Choroid plexus epithelial cell (primary cell): ENCODE results near the gene SPINDOC.
A peak's percentile ranks its signal among the peaks of the same experiment; 100 is the strongest.
"Not testable (repeated sequence)": the region's sequence is repeated elsewhere in the genome, so short reads cannot be mapped to it uniquely, and the experiment has no call there.

Experiments
- DNase-seq: peaks from one replicate; pipeline ENCODE4 v3.0.0-alpha.2; 2010; ENCODE audit warnings: low read depth
- H3K4me3 ChIP-seq: 2 replicates; pipeline ENCODE4 v1.5.1; 2011; ENCODE audit warnings: low read depth, mild to moderate bottlenecking, control low read depth, low read length, moderate library complexity
- TF ChIP-seq, protein P1 (sequence below): conservative IDR thresholded peaks from 2 replicates; pipeline ENCODE4 v1.5.1; 2011; ENCODE audit warnings: low read depth, mild to moderate bottlenecking, control low read depth, inconsistent platforms, low read length, moderate library complexity

The SPINDOC gene

DNA sequence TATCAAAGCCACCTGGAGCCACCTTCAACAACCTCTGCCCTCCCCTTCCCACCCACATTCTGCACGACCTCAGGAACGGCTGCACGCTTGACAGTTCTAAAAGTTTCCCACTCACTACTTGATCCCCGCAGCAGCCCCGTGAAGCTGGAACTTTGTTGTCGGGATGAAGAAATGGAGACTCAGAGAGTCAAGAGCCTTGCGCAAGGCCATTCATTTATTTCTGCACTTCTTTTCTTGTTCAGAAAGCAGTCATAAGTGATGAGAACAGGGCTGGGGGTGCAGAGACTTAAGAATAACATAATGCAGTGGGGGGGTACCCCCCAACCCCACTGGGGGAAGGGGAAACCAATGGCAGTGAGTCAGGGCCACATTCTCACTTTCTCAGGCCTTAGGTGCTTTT is 42.5 kb upstream of the SPINDOC start:
- DNase-seq, result no peak
- TF ChIP-seq, protein P1, sequence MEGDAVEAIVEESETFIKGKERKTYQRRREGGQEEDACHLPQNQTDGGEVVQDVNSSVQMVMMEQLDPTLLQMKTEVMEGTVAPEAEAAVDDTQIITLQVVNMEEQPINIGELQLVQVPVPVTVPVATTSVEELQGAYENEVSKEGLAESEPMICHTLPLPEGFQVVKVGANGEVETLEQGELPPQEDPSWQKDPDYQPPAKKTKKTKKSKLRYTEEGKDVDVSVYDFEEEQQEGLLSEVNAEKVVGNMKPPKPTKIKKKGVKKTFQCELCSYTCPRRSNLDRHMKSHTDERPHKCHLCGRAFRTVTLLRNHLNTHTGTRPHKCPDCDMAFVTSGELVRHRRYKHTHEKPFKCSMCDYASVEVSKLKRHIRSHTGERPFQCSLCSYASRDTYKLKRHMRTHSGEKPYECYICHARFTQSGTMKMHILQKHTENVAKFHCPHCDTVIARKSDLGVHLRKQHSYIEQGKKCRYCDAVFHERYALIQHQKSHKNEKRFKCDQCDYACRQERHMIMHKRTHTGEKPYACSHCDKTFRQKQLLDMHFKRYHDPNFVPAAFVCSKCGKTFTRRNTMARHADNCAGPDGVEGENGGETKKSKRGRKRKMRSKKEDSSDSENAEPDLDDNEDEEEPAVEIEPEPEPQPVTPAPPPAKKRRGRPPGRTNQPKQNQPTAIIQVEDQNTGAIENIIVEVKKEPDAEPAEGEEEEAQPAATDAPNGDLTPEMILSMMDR, result no peak
- no peak overlapping the region for H3K4me3 ChIP-seq

DNA sequence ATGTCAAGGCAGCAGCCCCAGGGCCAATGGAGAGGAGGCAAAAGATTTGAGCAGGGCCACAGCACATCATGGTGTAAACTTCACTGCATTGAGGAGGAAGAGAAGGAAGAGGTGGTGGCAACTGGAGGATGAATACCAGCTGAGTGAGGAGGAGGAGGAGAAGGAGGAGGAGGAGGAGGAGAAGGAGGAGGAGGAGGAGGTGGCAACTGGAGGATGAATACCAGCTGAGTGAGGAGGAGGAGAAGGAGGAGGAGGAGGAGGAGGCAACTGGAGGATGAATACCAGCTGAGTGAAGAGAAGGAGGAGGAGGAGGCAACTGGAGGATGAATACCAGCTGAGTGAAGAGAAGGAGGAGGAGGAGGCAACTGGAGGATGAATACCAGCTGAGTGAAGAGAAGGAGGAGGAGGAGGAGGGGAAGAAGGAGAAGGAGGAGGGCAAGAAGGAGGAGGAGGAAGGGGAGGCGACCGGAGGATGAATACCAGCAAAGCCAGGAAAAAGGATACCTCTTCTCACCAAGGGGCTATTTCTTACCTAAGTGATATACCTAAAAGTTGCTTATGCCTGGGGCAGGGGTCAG is 41.4 kb upstream of the SPINDOC start:
- H3K4me3 ChIP-seq, DNase-seq: not testable (repeated sequence)

DNA sequence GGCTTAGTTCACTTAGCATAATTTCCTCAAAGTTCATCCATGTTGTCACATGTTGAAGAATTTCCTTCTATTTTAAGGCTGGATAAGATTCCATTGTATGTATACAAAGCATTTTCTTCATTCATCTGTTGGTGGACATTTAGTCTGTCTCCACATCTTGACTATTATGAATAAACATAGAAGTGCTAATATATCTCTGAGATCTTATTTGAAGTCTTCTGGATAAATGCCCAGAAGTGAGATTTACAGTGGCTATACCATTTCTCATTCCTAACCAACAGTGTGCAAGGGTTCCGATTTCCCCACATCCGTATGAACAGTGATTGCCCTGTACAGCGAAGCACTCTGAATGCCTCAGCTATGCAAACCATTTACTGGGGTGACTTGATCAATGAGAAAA is 38.1 kb upstream of the SPINDOC start:
- TF ChIP-seq, protein P1, result no peak
- DNase-seq, result no peak
- no peak overlapping the region for H3K4me3 ChIP-seq

DNA sequence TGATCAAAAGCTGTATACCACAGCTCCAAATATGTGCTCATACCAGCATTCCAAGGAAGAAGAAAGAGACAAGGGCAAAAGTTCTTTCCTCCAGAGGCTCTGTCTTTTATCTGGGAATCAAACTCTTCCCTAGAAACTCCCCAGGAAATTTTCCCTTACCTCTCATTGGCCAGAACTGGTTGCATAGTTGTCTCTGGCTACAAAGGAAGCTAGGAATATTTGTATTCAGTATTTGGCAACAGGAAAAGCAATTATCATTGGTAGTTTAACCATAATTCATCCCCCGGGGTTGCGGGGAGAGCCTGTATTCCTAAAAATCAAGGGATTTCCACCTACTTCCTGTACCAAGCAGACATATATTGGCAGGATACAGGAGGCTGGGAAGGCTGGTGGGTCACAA is 34.2 kb upstream of the SPINDOC start:
- peak; percentile 13 for DNase-seq
- no peak overlapping the region for H3K4me3 ChIP-seq
- TF ChIP-seq, protein P1, result no peak

DNA sequence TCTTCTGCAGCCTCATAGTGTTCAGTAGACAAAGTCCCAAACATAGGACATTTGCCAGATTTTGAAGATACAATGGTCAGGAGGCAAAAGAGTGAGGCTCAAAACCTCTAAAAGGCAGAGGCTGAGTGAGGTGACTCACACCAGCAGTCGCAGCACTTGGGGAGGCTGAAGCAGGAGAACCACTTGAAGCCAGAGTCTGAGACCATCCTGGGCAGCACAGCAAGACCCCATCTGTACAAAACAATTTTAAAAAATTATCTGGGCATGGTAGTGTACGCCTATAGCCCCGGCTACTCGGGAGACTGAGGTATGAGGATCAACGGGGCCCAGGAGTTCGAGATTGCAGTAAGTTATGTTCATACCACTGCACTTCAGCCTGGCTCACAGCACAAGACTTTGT is 30.5 kb upstream of the SPINDOC start:
- H3K4me3 ChIP-seq, result no peak overlapping the region
- DNase-seq, result no peak
- TF ChIP-seq, protein P1, result no peak

DNA sequence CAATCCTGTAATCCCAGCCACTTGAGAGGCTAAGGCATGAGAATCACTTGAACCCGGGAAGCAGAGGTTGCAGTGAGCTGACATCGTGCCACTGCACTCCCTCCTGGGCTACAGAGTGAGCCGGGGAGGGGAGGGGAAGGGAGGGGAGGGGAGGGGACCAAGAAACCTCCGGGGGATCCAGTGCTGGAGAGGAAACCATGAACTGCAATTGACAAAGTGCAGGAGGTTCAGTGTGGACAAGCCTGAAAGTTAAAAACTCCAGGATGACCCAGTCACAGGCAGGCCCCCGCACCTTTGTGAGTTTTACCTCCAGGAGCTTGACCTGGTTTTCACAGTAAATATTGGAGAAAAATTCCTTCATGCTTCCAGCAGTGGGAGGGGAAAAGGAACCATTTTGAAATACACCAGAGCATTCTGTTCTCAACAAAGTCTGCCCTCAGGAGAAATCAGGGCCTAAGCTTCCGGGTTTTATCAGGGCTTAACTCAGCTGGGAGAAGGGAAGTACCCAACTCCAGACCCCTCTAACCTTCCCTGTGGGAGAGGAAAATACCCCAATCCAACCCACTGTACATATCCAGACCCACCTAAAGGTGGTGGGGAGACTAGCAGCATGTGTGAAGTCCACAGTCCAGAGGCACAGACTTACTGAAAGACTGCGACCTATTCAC is 29.2 kb upstream of the SPINDOC start:
- TF ChIP-seq, protein P1, result no peak
- no peak for DNase-seq
- H3K4me3 ChIP-seq, result no peak overlapping the region

DNA sequence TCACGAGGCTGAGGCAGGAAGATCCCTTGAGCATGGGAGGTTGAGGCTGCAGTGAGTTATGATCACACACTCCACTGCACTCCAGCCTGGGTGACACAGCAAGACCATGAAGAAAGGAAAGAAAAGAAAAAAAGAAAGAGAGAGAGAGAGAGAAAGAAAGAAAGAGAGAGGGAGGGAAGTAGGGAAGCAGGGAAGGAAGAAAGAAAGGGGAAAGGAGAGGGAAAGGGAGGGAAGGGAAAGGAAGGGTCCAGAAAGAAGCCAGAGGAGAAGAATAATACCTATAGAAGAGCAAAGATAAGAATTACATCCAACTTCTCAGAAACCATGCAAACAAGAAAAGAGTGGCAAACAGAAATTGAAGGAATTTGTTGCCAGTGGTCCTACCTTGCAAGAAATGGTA is 27.4 kb upstream of the SPINDOC start:
- no peak for DNase-seq
- TF ChIP-seq, protein P1, result no peak
- no peak overlapping the region for H3K4me3 ChIP-seq
